ENCODE data around the gene S100B.

DNA sequence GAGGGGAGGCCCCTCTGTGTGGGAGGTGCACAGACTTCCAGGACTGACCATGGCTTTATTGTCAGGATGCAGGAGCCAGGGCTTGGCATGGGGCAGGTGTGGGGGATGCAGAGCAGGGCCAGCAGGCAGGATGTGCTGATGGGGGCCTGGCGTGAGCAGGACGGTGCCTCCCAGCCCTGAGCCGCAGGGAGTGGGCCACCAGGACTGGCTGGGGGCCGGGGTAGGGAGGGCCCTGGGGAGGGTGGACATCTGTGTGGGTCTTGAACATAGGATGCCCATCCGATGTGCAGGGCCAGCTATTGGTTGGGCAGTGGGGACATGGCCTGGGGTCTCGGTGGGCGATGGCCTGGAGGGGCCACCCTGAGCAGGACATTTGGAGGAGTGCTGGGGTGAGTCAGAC, 46.2 kb upstream of the S100B start:
- TF ChIP-seq, protein P1, sequence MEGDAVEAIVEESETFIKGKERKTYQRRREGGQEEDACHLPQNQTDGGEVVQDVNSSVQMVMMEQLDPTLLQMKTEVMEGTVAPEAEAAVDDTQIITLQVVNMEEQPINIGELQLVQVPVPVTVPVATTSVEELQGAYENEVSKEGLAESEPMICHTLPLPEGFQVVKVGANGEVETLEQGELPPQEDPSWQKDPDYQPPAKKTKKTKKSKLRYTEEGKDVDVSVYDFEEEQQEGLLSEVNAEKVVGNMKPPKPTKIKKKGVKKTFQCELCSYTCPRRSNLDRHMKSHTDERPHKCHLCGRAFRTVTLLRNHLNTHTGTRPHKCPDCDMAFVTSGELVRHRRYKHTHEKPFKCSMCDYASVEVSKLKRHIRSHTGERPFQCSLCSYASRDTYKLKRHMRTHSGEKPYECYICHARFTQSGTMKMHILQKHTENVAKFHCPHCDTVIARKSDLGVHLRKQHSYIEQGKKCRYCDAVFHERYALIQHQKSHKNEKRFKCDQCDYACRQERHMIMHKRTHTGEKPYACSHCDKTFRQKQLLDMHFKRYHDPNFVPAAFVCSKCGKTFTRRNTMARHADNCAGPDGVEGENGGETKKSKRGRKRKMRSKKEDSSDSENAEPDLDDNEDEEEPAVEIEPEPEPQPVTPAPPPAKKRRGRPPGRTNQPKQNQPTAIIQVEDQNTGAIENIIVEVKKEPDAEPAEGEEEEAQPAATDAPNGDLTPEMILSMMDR (IDR thresholded peaks at IDR 0.05) = no peak
- no peak for TF ChIP-seq POLR2AphosphoS5 (IDR thresholded peaks at IDR 0.05)

Data from prostate gland (tissue), 2 donors.